ENCODE results near the gene P2RY10.

DNA sequence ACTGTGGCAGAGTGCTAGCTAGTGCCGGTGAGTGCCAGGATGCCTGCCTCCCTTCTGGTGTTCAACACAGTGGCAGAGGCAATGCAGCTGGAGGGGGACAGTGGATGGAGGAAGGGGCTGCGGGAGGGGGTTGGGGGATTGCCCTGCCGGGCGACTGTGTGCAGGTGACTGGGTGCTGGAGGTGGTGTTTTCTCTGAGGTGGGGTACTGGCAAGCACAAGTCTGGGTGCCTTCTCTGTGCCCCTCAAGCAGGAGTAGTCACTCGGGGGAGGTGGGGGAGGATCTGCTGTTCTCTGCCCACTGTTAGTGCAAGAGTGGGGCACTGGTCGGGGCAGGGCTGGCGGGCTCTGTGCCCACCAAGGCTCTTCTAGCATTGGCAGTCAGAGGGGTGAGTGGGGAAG, 10.3 kb upstream of the P2RY10 start:
- TF ChIP-seq, protein P1, sequence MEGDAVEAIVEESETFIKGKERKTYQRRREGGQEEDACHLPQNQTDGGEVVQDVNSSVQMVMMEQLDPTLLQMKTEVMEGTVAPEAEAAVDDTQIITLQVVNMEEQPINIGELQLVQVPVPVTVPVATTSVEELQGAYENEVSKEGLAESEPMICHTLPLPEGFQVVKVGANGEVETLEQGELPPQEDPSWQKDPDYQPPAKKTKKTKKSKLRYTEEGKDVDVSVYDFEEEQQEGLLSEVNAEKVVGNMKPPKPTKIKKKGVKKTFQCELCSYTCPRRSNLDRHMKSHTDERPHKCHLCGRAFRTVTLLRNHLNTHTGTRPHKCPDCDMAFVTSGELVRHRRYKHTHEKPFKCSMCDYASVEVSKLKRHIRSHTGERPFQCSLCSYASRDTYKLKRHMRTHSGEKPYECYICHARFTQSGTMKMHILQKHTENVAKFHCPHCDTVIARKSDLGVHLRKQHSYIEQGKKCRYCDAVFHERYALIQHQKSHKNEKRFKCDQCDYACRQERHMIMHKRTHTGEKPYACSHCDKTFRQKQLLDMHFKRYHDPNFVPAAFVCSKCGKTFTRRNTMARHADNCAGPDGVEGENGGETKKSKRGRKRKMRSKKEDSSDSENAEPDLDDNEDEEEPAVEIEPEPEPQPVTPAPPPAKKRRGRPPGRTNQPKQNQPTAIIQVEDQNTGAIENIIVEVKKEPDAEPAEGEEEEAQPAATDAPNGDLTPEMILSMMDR (IDR thresholded peaks at IDR 0.05 in 2 of 3, conservative IDR thresholded peaks at IDR 0.05 in 1 of 3; ENCODE audit: borderline replicate concordance in 1 of 3, insufficient read depth in 1 of 3, low read depth in 2 of 3, low read length in 2 of 3) = no peak
- TF ChIP-seq EZH2 (IDR thresholded peaks at IDR 0.05) (no peak), POLR2A (IDR thresholded peaks at IDR 0.05; ENCODE audit: borderline replicate concordance, extremely low read depth, insufficient read depth, insufficient read length) (no peak), SP1 (IDR thresholded peaks at IDR 0.05; ENCODE audit: low read depth) (no peak), SRF (IDR thresholded peaks at IDR 0.05; ENCODE audit: low read depth) (no peak), RAD21 (IDR thresholded peaks at IDR 0.05; ENCODE audit: low read depth) (no peak), EZH2phosphoT487 (IDR thresholded peaks at IDR 0.05; ENCODE audit: borderline replicate concordance) (no peak), POLR2AphosphoS5 (IDR thresholded peaks at IDR 0.05; ENCODE audit: low read depth, low read length) (no peak), JUND (IDR thresholded peaks at IDR 0.05) (no peak), CEBPB (IDR thresholded peaks at IDR 0.05; ENCODE audit: low read depth) (no peak), SIN3A (IDR thresholded peaks at IDR 0.05; ENCODE audit: low read depth) (no peak), FOSL1 (IDR thresholded peaks at IDR 0.05; ENCODE audit: low read depth) (no peak)
- TF ChIP-seq, protein P2, sequence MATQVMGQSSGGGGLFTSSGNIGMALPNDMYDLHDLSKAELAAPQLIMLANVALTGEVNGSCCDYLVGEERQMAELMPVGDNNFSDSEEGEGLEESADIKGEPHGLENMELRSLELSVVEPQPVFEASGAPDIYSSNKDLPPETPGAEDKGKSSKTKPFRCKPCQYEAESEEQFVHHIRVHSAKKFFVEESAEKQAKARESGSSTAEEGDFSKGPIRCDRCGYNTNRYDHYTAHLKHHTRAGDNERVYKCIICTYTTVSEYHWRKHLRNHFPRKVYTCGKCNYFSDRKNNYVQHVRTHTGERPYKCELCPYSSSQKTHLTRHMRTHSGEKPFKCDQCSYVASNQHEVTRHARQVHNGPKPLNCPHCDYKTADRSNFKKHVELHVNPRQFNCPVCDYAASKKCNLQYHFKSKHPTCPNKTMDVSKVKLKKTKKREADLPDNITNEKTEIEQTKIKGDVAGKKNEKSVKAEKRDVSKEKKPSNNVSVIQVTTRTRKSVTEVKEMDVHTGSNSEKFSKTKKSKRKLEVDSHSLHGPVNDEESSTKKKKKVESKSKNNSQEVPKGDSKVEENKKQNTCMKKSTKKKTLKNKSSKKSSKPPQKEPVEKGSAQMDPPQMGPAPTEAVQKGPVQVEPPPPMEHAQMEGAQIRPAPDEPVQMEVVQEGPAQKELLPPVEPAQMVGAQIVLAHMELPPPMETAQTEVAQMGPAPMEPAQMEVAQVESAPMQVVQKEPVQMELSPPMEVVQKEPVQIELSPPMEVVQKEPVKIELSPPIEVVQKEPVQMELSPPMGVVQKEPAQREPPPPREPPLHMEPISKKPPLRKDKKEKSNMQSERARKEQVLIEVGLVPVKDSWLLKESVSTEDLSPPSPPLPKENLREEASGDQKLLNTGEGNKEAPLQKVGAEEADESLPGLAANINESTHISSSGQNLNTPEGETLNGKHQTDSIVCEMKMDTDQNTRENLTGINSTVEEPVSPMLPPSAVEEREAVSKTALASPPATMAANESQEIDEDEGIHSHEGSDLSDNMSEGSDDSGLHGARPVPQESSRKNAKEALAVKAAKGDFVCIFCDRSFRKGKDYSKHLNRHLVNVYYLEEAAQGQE (IDR thresholded peaks at IDR 0.05; ENCODE audit: low read depth) = no peak
- TF ChIP-seq, protein P3, sequence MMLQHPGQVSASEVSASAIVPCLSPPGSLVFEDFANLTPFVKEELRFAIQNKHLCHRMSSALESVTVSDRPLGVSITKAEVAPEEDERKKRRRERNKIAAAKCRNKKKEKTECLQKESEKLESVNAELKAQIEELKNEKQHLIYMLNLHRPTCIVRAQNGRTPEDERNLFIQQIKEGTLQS (IDR thresholded peaks at IDR 0.05) = no peak
